WERI-Rb-1 (cell line): ENCODE measurements around the gene TPM3.

Experiments used
- DNase-seq: peaks from one replicate; pipeline ENCODE4 v3.0.0-alpha.2; 2020
- H3K27ac ChIP-seq: fragments of 250-450 bp; sonication (Bioruptor Pico); 2 replicates; pipeline ENCODE4 v1.5.1; 2020; ENCODE audit warnings: mild to moderate bottlenecking, moderate library complexity
- H3K27me3 ChIP-seq: fragments of 250-450 bp; sonication (Bioruptor Pico); 2 replicates; pipeline ENCODE4 v1.5.1; 2021; ENCODE audit warnings: mild to moderate bottlenecking, low read depth, moderate library complexity; ENCODE audit not compliant: insufficient read depth, severe bottlenecking
- H3K36me3 ChIP-seq: fragments of 250-450 bp; sonication (Bioruptor Pico); 2 replicates; pipeline ENCODE4 v1.5.1; 2020; ENCODE audit warnings: mild to moderate bottlenecking, moderate library complexity
- H3K4me3 ChIP-seq: 2 replicates; pipeline ENCODE4 v1.5.1; 2011; ENCODE audit warnings: low read depth, mild to moderate bottlenecking, control low read depth, low read length
- H3K9me3 ChIP-seq: fragments of 250-450 bp; sonication (Bioruptor Pico); 2 replicates; pipeline ENCODE4 v1.5.1; 2021; ENCODE audit warnings: mild to moderate bottlenecking, moderate library complexity; ENCODE audit not compliant: severe bottlenecking
- CTCF ChIP-seq: IDR thresholded peaks from 2 replicates; pipeline ENCODE4 v1.5.1; 2011; ENCODE audit warnings: low read depth, mild to moderate bottlenecking, control low read depth, inconsistent platforms, low read length

The TPM3 gene

GRCh38 chr1:154220071-154220969, 28.4 kb upstream of the TPM3 start, which contains the start of gene UBAP2L:
Gene UBAP2L (plus strand): TSS chr1:154220955. CDS start chr1:154225124, 4,169 bp downstream.
- TF ChIP-seq CTCF: no peak
- Histone ChIP-seq H3K27ac (peak within 1 kb of the TSS; percentile 97), H3K27me3 (no peaks in the 10 kb centered on the region), H3K9me3 (peaks cover 2% of the 10 kb centered on the region), H3K4me3 (peak within 1 kb of the TSS; percentile 94), H3K36me3 (peaks cover 83% of the 10 kb centered on the region)
- peak; percentile 100 for DNase-seq

GRCh38 chr1:154219541-154219940, 27.6 kb upstream of the TPM3 start:
- Histone ChIP-seq H3K9me3 (peaks cover 2% of the 10 kb centered on the region), H3K36me3 (peaks cover 82% of the 10 kb centered on the region), H3K27ac (peak overlapping the region; percentile 97), H3K4me3 (peak overlapping the region; percentile 80), H3K27me3 (no peaks in the 10 kb centered on the region)
- no peak for DNase-seq
- no peak for TF ChIP-seq CTCF

GRCh38 chr1:154218545-154218944, 26.6 kb upstream of the TPM3 start:
- Histone ChIP-seq H3K27me3 (no peaks in the 10 kb centered on the region), H3K9me3 (peaks cover 2% of the 10 kb centered on the region), H3K36me3 (peaks cover 82% of the 10 kb centered on the region), H3K4me3 (no peak overlapping the region), H3K27ac (no peak overlapping the region)
- DNase-seq: no peak
- TF ChIP-seq CTCF: no peak

GRCh38 chr1:154213274-154213673, 21.4 kb upstream of the TPM3 start:
- DNase-seq: no peak
- Histone ChIP-seq H3K27ac (no peak overlapping the region), H3K4me3 (no peak overlapping the region), H3K36me3 (peaks cover 93% of the 10 kb centered on the region), H3K9me3 (no peaks in the 10 kb centered on the region), H3K27me3 (no peaks in the 10 kb centered on the region)
- TF ChIP-seq CTCF: no peak

GRCh38 chr1:154212083-154212482, 20.2 kb upstream of the TPM3 start:
- Histone ChIP-seq H3K4me3 (no peak overlapping the region), H3K27me3 (no peaks in the 10 kb centered on the region), H3K9me3 (no peaks in the 10 kb centered on the region), H3K27ac (no peak overlapping the region), H3K36me3 (peaks cover 93% of the 10 kb centered on the region)
- DNase-seq: no peak
- no peak for TF ChIP-seq CTCF
